Astrocyte of the spinal cord (primary cell): ENCODE measurements around the gene PIP4K2A.

Experiments
- DNase-seq: peaks from one replicate; pipeline ENCODE4 v3.0.0; 2011; ENCODE audit warnings: low read depth, low spot score
- H3K4me3 ChIP-seq: 2 replicates; pipeline ENCODE4 v1.5.1; 2011; ENCODE audit warnings: low read depth, mild to moderate bottlenecking, low read length, moderate library complexity
- in situ Hi-C: cut with HindIII; loops from 2 replicates; pipeline ENCODE4 v1.10.0; 2017; ENCODE audit warnings: low sequenced_read_pairs
- TF ChIP-seq, protein P1 (sequence below): IDR thresholded peaks from 2 replicates; pipeline ENCODE4 v1.5.1; 2012; ENCODE audit warnings: low read depth, mild to moderate bottlenecking, low read length, inconsistent platforms

PIP4K2A gene

DNA sequence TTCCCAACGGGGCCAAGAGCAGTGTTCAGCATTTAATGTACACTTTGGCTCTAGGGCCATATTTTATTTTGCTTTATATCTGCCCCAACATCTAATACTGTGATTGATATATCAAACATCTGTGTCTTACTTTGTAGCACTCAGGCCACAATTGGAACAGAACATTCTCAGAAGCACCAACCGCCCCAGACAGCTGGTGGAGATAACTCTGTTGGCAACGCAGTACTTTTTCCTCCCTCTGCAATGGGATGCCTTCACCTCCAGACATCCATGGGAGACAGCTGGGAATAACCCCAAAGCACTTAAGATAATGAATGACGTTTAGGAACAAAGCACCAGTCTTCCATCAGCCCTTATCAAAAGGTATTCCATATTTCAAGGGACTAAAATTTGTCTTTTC, 57.4 kb downstream of the PIP4K2A start:
- DNase-seq = no peak
- in situ Hi-C loops = no loop called here
- TF ChIP-seq, protein P1, sequence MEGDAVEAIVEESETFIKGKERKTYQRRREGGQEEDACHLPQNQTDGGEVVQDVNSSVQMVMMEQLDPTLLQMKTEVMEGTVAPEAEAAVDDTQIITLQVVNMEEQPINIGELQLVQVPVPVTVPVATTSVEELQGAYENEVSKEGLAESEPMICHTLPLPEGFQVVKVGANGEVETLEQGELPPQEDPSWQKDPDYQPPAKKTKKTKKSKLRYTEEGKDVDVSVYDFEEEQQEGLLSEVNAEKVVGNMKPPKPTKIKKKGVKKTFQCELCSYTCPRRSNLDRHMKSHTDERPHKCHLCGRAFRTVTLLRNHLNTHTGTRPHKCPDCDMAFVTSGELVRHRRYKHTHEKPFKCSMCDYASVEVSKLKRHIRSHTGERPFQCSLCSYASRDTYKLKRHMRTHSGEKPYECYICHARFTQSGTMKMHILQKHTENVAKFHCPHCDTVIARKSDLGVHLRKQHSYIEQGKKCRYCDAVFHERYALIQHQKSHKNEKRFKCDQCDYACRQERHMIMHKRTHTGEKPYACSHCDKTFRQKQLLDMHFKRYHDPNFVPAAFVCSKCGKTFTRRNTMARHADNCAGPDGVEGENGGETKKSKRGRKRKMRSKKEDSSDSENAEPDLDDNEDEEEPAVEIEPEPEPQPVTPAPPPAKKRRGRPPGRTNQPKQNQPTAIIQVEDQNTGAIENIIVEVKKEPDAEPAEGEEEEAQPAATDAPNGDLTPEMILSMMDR = no peak
- no peak overlapping the region for H3K4me3 ChIP-seq

DNA sequence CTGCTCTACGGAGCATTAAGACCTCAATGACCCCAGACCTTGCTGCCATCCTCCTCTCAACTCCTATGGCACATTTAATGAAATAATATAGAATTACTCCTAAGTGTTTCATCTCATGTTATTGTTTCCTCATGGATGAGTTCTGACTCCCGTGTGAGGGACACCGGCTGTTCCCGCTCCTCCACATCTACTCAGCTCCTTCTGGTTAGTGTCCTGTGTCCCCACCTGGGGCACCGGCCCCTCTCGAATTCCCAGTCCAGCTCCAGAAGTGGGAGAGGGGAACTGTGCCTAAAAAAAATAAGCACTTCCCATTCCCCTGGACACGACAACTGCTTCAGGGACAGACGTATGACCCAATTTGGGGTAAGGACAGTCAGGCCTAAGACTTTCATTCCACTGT, 58.3 kb downstream of the PIP4K2A start:
- no peak for DNase-seq
- TF ChIP-seq, protein P1 = no peak
- in situ Hi-C loops = no loop called here
- no peak overlapping the region for H3K4me3 ChIP-seq

DNA sequence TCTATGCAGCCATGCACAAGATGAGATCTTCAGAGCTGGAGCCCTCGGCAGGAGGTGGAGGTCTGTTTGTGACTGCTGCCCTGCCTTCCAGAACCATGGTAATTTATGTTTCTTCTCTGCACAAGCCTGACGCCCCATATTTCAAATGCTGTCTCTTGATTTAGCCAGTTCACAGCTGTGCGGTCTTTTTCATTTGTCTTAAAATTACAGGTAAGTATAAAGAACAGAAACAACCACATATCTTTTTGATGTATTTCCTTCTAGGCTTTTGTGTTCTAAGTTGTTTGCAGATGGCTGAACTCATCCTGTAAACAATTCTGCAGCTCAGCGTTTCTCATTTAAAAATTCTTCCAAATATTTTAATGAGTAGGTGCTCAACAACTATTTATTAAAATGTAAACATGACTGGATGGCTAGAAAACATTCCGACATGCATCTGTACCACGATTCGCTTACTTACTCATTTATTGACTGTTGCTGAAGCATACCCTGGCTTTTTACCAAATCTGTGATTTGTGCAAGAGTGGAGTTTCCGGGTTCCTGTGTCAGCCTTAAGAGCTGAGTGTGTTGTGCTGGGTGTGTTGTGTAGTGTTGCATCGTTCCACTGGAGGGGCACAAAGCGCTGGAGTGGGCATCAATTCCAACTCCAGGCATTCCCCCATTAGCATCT, 58.9 kb downstream of the PIP4K2A start:
- TF ChIP-seq, protein P1 = no peak
- in situ Hi-C loops = no loop called here
- peak; percentile 52 for DNase-seq
- no peak overlapping the region for H3K4me3 ChIP-seq

DNA sequence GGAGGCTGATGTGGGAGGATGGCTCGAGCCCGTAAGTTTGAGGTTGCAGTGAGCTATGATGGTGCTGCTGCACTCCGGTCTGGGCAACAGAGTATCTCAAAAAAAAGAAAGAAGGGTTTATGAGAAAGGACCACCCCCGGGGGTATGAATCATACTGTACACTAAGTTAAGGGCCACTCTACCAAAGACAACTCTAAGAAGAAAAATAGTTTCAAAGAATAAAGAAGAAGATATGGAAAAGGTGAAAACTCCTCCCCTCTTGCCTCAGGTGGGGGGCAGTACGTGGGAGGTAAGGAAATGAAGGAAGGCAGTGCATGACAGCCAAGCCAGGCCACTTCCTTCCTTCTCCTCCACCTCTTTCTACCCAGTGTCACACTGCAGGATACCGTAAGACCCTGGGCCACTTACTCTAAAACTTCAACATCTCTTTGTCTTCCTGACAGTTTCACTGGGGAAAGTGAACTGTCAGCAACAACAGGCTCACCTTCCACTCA, 61.3 kb downstream of the PIP4K2A start:
- DNase-seq = no peak
- in situ Hi-C loops = no loop called here
- TF ChIP-seq, protein P1 = no peak
- no peak overlapping the region for H3K4me3 ChIP-seq

DNA sequence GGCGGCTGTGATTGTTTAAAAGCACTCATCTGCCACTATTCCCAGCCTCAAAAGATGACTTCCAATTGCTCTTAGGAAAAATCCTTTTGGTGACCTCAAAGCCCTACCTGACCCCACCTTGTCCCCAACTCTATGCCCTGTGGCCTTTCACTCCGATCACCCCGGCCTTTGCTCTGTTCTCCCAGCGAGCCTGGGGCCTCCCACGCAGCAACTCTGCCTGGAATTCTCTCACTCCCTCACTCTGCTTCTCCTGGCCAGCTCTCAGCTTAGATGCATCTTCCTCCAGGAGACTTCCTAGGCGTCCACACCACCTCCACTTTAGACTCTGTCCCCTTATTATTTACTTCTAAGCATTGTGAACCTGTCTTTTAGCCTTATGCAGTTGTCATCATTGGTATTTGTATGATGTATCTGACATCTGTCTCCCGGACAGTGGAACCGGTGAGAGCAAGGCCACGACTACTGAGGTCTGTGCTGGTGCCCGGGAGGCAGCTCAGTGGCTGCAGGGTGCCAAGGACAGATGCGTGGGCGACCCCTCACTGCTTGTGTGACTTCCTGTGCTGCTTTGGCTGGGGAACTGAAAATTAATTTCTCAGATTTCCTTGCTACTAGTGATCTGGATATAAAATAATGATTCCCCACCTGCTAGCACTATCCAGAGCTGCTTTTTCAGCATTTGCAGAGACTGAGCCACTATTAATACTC, 63.0 kb downstream of the PIP4K2A start:
- TF ChIP-seq, protein P1 = no peak
- in situ Hi-C loops = no loop called here
- no peak overlapping the region for H3K4me3 ChIP-seq
- DNase-seq = no peak

DNA sequence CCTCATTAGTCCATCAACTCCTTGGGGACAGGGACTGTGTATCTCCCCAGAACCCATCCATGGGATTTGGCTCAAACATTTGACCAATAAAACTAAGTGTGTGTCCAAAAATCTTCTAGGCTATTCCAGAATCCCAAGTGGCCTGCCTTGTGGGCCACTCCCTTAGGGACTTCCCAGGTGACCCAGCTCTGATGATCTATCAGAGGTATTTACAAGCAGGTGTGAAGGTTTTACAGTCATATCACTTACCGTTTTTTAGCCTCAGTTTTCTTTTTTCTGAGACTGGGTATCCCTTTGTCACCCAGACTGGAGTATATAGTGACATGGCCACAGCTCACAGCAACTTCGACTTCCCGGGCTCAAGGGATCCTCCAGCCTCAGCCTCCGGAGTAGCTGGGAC, 64.4 kb downstream of the PIP4K2A start:
- no peak overlapping the region for H3K4me3 ChIP-seq
- in situ Hi-C loops = no loop called here
- TF ChIP-seq, protein P1 = no peak
- no peak for DNase-seq
